HG03571 (cell line): ENCODE data around the gene VRK2.
"Not testable (repeated sequence)": the region's sequence is repeated elsewhere in the genome, so short reads cannot be mapped to it uniquely, and the experiment has no call there.

Source experiments
- ATAC-seq: cut with Tn5 transposase; IDR thresholded peaks from one replicate; pipeline ENCODE4 v1.9.1; 2021; ENCODE audit not compliant: unreplicated experiment

VRK2 gene

DNA sequence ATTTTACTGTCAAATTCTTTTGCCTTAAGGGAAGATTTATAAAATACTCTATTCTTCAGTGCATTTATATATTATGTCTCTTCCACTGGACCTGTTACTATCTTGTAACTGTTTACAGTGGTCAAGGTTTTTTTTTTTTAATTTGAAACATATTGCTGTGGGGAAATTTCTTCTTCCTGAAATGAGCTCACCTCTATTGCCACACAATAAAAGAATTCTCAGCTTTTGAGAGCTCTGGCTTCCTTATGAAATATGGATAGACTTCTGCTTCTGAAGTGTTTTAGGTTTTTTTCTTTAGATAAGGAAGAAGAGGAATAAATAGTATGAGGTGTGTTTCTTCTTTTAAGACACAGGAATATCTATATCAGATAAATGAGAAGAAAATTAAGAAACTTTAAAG, 7.7 kb downstream of the VRK2 start:
- no peak for ATAC-seq

GRCh38 chr2:58055033-58055786, 8.6 kb downstream of the VRK2 start:
- no peak for ATAC-seq

GRCh38 chr2:58056192-58056916, 9.7 kb downstream of the VRK2 start:
- ATAC-seq, result no peak

DNA sequence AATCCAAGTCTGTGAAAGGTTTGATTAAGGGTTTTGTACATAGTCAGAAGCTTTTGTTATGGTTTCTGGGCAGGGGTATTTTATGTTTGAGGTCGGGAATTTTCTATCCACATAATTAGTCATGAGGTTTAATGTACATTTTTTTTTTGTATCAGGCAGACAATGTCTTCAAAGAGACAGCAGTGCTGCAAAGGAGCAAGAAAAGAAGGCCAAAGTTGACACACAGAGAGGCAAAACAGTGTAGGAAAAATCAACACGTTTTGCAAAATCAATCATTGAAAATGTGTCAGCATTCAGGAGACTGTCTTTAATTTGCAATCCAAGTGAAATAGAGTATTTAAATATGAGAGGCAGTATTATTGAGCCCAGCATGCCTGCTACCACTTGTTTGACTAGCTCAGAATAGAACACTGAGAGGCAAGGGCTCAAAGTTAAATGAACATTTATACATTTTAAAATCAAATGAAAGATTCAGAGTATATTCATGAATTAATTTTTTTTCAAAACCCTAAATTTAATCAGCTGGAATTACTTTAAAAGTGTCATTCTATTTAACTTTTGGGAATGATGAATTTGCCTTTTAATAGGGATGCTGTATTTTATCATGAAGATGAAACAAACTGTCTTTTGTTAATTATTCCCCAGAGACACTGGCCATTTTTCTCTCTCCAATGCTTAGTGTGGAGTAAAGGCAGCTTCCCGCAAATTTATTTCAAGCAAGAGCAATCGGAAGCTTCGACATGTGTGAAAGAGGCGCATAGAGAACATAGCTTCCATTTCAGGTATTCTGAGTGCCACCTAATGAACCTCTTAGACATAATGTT, 11.3 kb downstream of the VRK2 start:
- no peak for ATAC-seq

GRCh38 chr2:58063641-58064040, 17.0 kb downstream of the VRK2 start:
- no peak for ATAC-seq

- no peak for ATAC-seq
Measured at GRCh38 chr2:58064086-58064485, 17.5 kb downstream of the VRK2 start.

- ATAC-seq, result no peak
Measured at GRCh38 chr2:58065248-58065647, 18.6 kb downstream of the VRK2 start.

DNA sequence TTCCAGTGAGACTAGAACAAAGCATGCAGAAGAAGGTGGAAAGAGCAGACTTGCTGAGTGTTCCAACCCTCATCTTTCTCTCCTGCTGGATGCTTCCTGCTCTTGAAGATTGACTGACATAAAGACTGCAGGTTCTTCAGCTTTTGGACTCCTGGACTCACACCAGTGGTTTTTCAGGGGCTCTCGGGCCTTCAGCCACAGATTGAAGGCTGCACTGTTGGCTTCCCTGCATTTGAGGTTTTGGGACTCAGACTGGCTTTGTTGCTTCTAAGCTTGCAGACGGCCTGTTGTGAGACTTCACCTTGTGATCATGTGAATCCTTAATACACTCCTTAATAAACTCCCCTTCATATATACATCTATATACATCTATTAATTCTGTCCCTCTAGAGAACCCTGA, 20.4 kb downstream of the VRK2 start:
- ATAC-seq, result no peak

GRCh38 chr2:58070765-58071164, 24.2 kb downstream of the VRK2 start:
- no peak for ATAC-seq

- no peak for ATAC-seq
Measured at GRCh38 chr2:58072102-58072501, 25.5 kb downstream of the VRK2 start.

GRCh38 chr2:58073008-58073407, 26.4 kb downstream of the VRK2 start:
- no peak for ATAC-seq

GRCh38 chr2:58073751-58074150, 27.1 kb downstream of the VRK2 start:
- no peak for ATAC-seq

GRCh38 chr2:58081000-58081399, 34.4 kb downstream of the VRK2 start:
- no peak for ATAC-seq

DNA sequence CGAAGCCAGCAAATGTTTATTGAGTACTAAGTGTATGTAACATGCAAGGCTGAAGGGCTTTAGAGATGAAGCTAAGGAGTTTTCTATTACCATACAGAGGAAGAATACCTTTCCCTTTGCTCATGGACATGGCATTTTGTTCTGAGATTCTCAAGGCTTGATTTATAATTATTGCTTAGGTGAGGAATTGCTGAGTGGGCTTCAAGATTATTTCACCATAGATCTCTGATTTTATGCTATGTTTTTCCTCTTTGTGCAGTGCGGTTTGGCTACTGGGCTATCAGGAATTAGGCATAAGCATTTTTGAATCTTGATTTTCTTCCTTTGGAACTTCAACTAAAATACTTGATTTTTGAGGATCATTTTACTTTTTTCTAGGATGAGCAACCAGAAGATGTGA, 42.5 kb downstream of the VRK2 start:
- no peak for ATAC-seq

DNA sequence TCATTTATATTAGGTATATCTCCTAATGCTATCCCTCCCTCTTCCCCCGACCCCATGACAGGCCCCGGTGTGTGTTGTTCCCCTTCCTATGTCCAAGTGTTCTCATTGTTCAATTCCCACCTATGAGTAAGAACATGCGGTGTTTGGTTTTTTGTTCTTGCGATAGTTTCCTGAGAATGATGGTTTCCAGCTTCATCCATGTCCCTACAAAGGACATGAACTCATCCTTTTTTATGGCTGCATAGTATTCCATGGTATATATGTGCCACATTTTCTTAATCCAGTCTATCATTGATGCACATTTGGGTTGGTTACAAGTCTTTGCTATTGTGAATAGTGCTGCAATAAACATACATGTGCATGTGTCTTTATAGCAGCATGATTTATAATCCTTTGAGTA, 46.2 kb downstream of the VRK2 start:
- ATAC-seq, result not testable (repeated sequence)

GRCh38 chr2:58097025-58097424, 50.4 kb downstream of the VRK2 start:
- ATAC-seq, result no peak

DNA sequence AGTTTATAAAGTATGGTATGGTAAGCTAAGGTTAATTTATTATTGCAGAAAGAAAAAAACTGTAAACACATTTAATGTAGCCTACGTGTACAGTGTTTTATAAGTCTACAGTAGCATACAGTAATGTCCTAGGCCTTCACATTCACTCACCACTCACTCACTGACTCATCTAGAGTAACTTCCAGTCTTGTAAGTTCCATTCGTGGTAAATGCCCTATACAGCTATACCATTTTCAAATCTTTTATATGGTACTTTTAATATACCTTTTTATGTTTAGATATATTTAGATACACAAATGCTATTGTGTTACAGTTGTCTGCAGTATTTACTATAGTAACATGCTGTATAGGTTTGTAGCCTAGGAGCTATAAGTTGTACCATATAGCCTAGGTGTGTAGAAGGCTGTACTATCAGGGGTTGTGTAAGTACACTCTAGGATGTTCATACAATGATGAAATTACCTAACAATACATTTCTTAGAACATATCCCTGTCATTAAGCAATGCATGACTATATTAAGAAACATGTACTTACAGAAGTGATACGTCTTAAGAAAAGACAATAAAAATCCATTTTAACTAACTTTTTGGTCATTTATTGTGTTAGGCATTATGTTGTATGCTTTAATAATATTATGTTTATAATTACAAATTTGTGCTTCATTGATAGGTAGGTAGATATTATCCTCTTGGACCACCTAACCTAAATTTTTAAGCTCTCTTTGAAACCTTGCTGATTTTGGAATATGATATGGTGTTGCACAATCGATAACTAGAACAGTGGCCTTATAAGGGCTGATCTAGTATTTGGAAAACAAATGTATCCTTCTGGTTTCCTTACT, 51.9 kb downstream of the VRK2 start:
- no peak for ATAC-seq

DNA sequence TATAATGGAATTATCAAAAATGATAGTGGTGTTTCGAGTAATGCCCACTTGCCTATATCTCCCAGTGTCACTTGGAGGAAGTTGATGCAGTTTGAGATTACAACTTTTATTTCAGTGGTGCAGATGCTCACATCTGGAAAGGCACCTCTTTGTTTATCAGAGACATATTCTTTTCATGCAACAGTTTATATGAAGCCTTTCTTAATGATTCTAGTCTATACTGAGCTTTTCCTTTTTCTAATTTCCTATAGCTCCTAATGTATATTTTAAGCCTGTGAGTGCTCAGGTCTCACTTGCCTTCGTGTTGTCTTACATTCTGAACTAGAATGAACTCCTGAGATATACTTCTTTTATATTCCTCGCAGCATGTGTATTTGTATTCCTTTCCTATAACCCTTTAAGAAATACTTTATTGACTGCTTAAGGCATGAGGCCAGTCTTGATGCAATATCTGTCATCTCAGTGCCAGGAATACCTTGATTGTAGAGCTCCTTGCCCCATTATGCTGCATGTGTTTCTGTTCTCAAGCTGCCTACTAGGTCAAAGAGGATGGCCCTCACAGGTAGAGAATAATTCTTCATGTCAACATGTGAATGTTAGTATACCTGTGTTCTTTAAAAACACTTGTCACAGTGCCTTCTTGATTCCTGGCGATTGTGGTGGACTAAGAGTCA, 52.6 kb downstream of the VRK2 start:
- ATAC-seq, result no peak

DNA sequence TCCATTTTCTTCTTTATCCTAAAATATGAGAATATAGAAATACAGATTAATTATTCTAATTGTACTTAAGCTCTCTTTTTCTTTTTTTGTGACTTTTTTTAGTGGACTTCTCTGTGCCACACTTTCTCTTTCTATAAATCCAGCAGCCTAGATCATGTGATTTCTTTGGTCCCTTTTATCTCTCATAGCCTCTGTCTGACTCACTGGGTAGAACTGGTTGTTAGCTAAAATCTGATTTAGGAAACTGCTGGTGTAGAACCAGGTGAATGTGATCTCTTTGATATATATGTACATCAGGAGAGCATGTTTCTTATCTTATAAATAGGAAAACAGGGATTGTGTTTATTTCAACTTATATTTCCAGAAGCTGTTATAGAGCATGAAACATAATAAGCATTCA, 54.9 kb downstream of the VRK2 start:
- ATAC-seq, result no peak

- no peak for ATAC-seq
Measured at GRCh38 chr2:58106896-58107295, 60.3 kb downstream of the VRK2 start.
